Trophoblast cell (in vitro differentiated cells and primary cell): ENCODE results near the gene GNGT1.
A peak's percentile ranks its signal among the peaks of the same experiment; 100 is the strongest.

Experiments
- DNase-seq, 2 donors: peaks; one replicate each; pipeline ENCODE4 v3.0.0-alpha.2; 2016
- H2AFZ ChIP-seq: 2 replicates; pipeline ENCODE4 v1.6.1; 2013; ENCODE audit warnings: low read length, moderate library complexity, mild to moderate bottlenecking; ENCODE audit not compliant: insufficient read depth, poor library complexity
- H2AK5ac ChIP-seq: 2 replicates; pipeline ENCODE4 v1.6.1; 2013; ENCODE audit warnings: mild to moderate bottlenecking, low read length
- H2BK120ac ChIP-seq: 2 replicates; pipeline ENCODE4 v1.6.1; 2013; ENCODE audit warnings: low read length, mild to moderate bottlenecking, moderate library complexity; ENCODE audit not compliant: insufficient read depth, poor library complexity
- H2BK12ac ChIP-seq: 2 replicates; pipeline ENCODE4 v1.6.1; 2013; ENCODE audit warnings: mild to moderate bottlenecking, low read length, moderate library complexity
- H2BK5ac ChIP-seq: 2 replicates; pipeline ENCODE4 v1.6.1; 2013; ENCODE audit warnings: low read length, low read depth, moderate library complexity, mild to moderate bottlenecking; ENCODE audit not compliant: poor library complexity
- H3K14ac ChIP-seq: 2 replicates; pipeline ENCODE4 v1.6.1; 2013; ENCODE audit warnings: mild to moderate bottlenecking, low read length
- H3K18ac ChIP-seq: 2 replicates; pipeline ENCODE4 v1.6.1; 2013; ENCODE audit warnings: mild to moderate bottlenecking, low read length
- H3K23ac ChIP-seq: 2 replicates; pipeline ENCODE4 v1.6.1; 2013; ENCODE audit warnings: low read length
- H3K27ac ChIP-seq: 2 replicates; pipeline ENCODE4 v1.5.1; 2013; ENCODE audit warnings: low read depth, mild to moderate bottlenecking, inconsistent platforms, low read length, moderate library complexity
- H3K27me3 ChIP-seq: 2 replicates; pipeline ENCODE4 v1.6.1; 2013; ENCODE audit warnings: inconsistent platforms, mild to moderate bottlenecking, low read length, moderate library complexity; ENCODE audit not compliant: insufficient read depth
- H3K36me3 ChIP-seq, 2 experiments: 1 replicate in 1 of 2; 2 replicates in 1 of 2; pipeline ENCODE4 v1.6.1; 2013; ENCODE audit warnings: low read length in 2 of 2, mild to moderate bottlenecking in 2 of 2, moderate library complexity in 1 of 2; ENCODE audit not compliant: insufficient read depth in 2 of 2, control insufficient read depth in 1 of 2
- H3K4ac ChIP-seq: 2 replicates; pipeline ENCODE4 v1.6.1; 2013; ENCODE audit warnings: low read depth, mild to moderate bottlenecking, low read length, moderate library complexity
- H3K4me1 ChIP-seq, 2 experiments: 1 replicate in 1 of 2; 2 replicates in 1 of 2; pipeline ENCODE4 v1.6.1; 2013; ENCODE audit warnings: low read length in 2 of 2, mild to moderate bottlenecking in 2 of 2, moderate library complexity in 1 of 2; ENCODE audit not compliant: insufficient read depth in 2 of 2, control insufficient read depth in 1 of 2
- H3K4me2 ChIP-seq: 2 replicates; pipeline ENCODE4 v1.6.1; 2013; ENCODE audit warnings: inconsistent platforms, mild to moderate bottlenecking, low read length, moderate library complexity
- H3K4me3 ChIP-seq: 2 replicates; pipeline ENCODE4 v1.5.1; 2013; ENCODE audit warnings: mild to moderate bottlenecking, low read depth, low read length, inconsistent platforms
- H3K79me1 ChIP-seq: one replicate; pipeline ENCODE4 v1.6.1; 2013; ENCODE audit warnings: low read length
- H3K79me2 ChIP-seq: 2 replicates; pipeline ENCODE4 v1.6.1; 2013; ENCODE audit warnings: low read length, mild to moderate bottlenecking; ENCODE audit not compliant: control insufficient read depth, insufficient read depth, poor library complexity
- H3K9ac ChIP-seq: 2 replicates; pipeline ENCODE4 v1.6.1; 2013; ENCODE audit warnings: mild to moderate bottlenecking, low read length
- H3K9me3 ChIP-seq: 2 replicates; pipeline ENCODE4 v1.6.1; 2013; ENCODE audit warnings: low read depth, mild to moderate bottlenecking, control low read depth, inconsistent platforms, low read length; ENCODE audit not compliant: insufficient read depth
- H4K12ac ChIP-seq: 2 replicates; pipeline ENCODE4 v1.6.1; 2013; ENCODE audit warnings: low read depth, mild to moderate bottlenecking, low read length, moderate library complexity
- H4K8ac ChIP-seq: 2 replicates; pipeline ENCODE4 v1.6.1; 2013; ENCODE audit warnings: low read depth, mild to moderate bottlenecking, low read length, moderate library complexity
- H4K91ac ChIP-seq: one replicate; pipeline ENCODE4 v1.6.1; 2013; ENCODE audit warnings: low read depth, mild to moderate bottlenecking, low read length, moderate library complexity
- WGBS: extraction: QIAGEN DNeasy Blood & Tissue Kit; methylation state at CpG from one replicate; pipeline ENCODE4 v1.1.7; 2013; ENCODE audit warnings: missing lambda C conversion rate; ENCODE audit not compliant: insufficient read length, insufficient coverage; ENCODE audit errors: extremely low coverage; 5-methylcytosine and 5-hydroxymethylcytosine counted together

GNGT1 gene

GRCh38 chr7:93945756-93946535 lies 39.6 kb downstream of the GNGT1 start:
- Histone ChIP-seq H3K4me3 (no peak overlapping the region), H4K91ac (no peak overlapping the region), H3K9ac (no peak overlapping the region), H2AFZ (no peak overlapping the region), H3K79me1 (peaks cover 3% of the 10 kb centered on the region), H3K4me2 (no peak overlapping the region), H2BK12ac (no peak overlapping the region), H4K8ac (no peak overlapping the region), H3K9me3 (no peaks in the 10 kb centered on the region), H3K27ac (no peak overlapping the region), H2BK5ac (no peak overlapping the region), H3K23ac (no peak overlapping the region), H3K14ac (no peak overlapping the region), H3K4ac (no peak overlapping the region), H3K36me3 (no peaks in the 10 kb centered on the region), H2BK120ac (no peak overlapping the region), H3K4me1 (peaks cover 0 to 2% of the 10 kb centered on the region in 2 experiments), H2AK5ac (no peak overlapping the region), H3K27me3 (no peaks in the 10 kb centered on the region), H3K18ac (no peak overlapping the region), H3K79me2 (no peaks in the 10 kb centered on the region), H4K12ac (no peak overlapping the region)
- no CpG with 5 or more reads among the region's 5 CpGs for WGBS
- peak in 1 of 2 donors; percentile 31 for DNase-seq

GRCh38 chr7:93948106-93948505 lies 41.7 kb downstream of the GNGT1 start:
- no peak overlapping the region for H3K4ac ChIP-seq
- H4K8ac ChIP-seq = no peak overlapping the region
- H3K27ac ChIP-seq = no peak overlapping the region
- WGBS = no CpG with 5 or more reads among the region's 1 CpG
- H3K79me2 ChIP-seq = no peaks in the 10 kb centered on the region
- H2BK12ac ChIP-seq = peak overlapping the region; percentile 69
- no peak overlapping the region for H3K23ac ChIP-seq
- no peak overlapping the region for H4K91ac ChIP-seq
- H3K4me2 ChIP-seq = no peak overlapping the region
- H3K18ac ChIP-seq = no peak overlapping the region
- no peaks in the 10 kb centered on the region for H3K9me3 ChIP-seq
- H3K79me1 ChIP-seq = peaks cover 3% of the 10 kb centered on the region
- peaks cover 0 to 2% of the 10 kb centered on the region in 2 experiments for H3K4me1 ChIP-seq
- H3K14ac ChIP-seq = no peak overlapping the region
- no peak overlapping the region for H4K12ac ChIP-seq
- no peak overlapping the region for H2AFZ ChIP-seq
- no peak overlapping the region for H2AK5ac ChIP-seq
- H2BK5ac ChIP-seq = no peak overlapping the region
- no peaks in the 10 kb centered on the region for H3K27me3 ChIP-seq
- DNase-seq = peak; percentile 14 to 90
- no peak overlapping the region for H3K9ac ChIP-seq
- no peaks in the 10 kb centered on the region for H3K36me3 ChIP-seq
- H2BK120ac ChIP-seq = peak overlapping the region; percentile 85
- H3K4me3 ChIP-seq = no peak overlapping the region

- H3K36me3 ChIP-seq = no peaks in the 10 kb centered on the region
- peaks cover 3% of the 10 kb centered on the region for H3K79me1 ChIP-seq
- H4K91ac ChIP-seq = no peak overlapping the region
- H3K18ac ChIP-seq = no peak overlapping the region
- no peak overlapping the region for H3K4me3 ChIP-seq
- no peak overlapping the region for H4K12ac ChIP-seq
- H2AK5ac ChIP-seq = no peak overlapping the region
- WGBS = 57% methylated on average over 1 of the region's 2 CpGs
- no peak overlapping the region for H4K8ac ChIP-seq
- no peak overlapping the region for H3K23ac ChIP-seq
- peak in 1 of 2 donors; percentile 47 for DNase-seq
- H3K9ac ChIP-seq = no peak overlapping the region
- no peaks in the 10 kb centered on the region for H3K27me3 ChIP-seq
- H3K79me2 ChIP-seq = no peaks in the 10 kb centered on the region
- H3K4ac ChIP-seq = no peak overlapping the region
- H3K27ac ChIP-seq = no peak overlapping the region
- H2AFZ ChIP-seq = no peak overlapping the region
- H2BK120ac ChIP-seq = no peak overlapping the region
- H3K4me2 ChIP-seq = no peak overlapping the region
- H2BK12ac ChIP-seq = no peak overlapping the region
- H2BK5ac ChIP-seq = no peak overlapping the region
- H3K9me3 ChIP-seq = no peaks in the 10 kb centered on the region
- no peak overlapping the region for H3K14ac ChIP-seq
- H3K4me1 ChIP-seq = peaks cover 0 to 2% of the 10 kb centered on the region in 2 experiments
Observed at GRCh38 chr7:93948873-93949272, 42.5 kb downstream of the GNGT1 start.

GRCh38 chr7:93949423-93949822 lies 43.1 kb downstream of the GNGT1 start:
- WGBS = no CpG with 5 or more reads among the region's 1 CpG
- H3K9me3 ChIP-seq = no peaks in the 10 kb centered on the region

More at GRCh38 chr7:93949423-93949822, 43.1 kb downstream of the GNGT1 start:
- no peak overlapping the region for H3K14ac ChIP-seq
- no peak overlapping the region for H4K91ac ChIP-seq
- H3K4me2 ChIP-seq = no peak overlapping the region
- H4K8ac ChIP-seq = no peak overlapping the region
- no peaks in the 10 kb centered on the region for H3K36me3 ChIP-seq
- no peak overlapping the region for H4K12ac ChIP-seq
- H3K27me3 ChIP-seq = no peaks in the 10 kb centered on the region
- H3K27ac ChIP-seq = no peak overlapping the region
- peaks cover 3% of the 10 kb centered on the region for H3K79me1 ChIP-seq
- H3K18ac ChIP-seq = no peak overlapping the region
- H3K79me2 ChIP-seq = no peaks in the 10 kb centered on the region
- no peak overlapping the region for H2AFZ ChIP-seq
- H3K4ac ChIP-seq = no peak overlapping the region
- H2BK12ac ChIP-seq = no peak overlapping the region
- no peak overlapping the region for H3K23ac ChIP-seq
- H3K4me1 ChIP-seq = peaks cover 0 to 2% of the 10 kb centered on the region in 2 experiments
- H2AK5ac ChIP-seq = no peak overlapping the region
- H3K9ac ChIP-seq = no peak overlapping the region
- no peak overlapping the region for H2BK5ac ChIP-seq
- peak; percentile 69 to 81 for DNase-seq
- no peak overlapping the region for H2BK120ac ChIP-seq
- no peak overlapping the region for H3K4me3 ChIP-seq
